D721Med (cell line): ENCODE data around the gene DMXL2.

Experiments
- DNase-seq: peaks from one replicate; pipeline ENCODE4 v3.0.0; 2011; ENCODE audit warnings: low spot score; ENCODE audit not compliant: insufficient read length
- FAIRE-seq: peaks from 2 replicates; lab custom pipeline; 2011; peaks lifted over from hg19 to GRCh38; lab: Jason Lieb, UNC
- TF ChIP-seq, protein P1 (sequence below): IDR thresholded peaks from 2 replicates; pipeline ENCODE4 v1.5.1; 2012; ENCODE audit warnings: mild to moderate bottlenecking, control low read depth; ENCODE audit not compliant: insufficient read depth; ENCODE audit errors: missing control alignments

DMXL2 gene, protein sequence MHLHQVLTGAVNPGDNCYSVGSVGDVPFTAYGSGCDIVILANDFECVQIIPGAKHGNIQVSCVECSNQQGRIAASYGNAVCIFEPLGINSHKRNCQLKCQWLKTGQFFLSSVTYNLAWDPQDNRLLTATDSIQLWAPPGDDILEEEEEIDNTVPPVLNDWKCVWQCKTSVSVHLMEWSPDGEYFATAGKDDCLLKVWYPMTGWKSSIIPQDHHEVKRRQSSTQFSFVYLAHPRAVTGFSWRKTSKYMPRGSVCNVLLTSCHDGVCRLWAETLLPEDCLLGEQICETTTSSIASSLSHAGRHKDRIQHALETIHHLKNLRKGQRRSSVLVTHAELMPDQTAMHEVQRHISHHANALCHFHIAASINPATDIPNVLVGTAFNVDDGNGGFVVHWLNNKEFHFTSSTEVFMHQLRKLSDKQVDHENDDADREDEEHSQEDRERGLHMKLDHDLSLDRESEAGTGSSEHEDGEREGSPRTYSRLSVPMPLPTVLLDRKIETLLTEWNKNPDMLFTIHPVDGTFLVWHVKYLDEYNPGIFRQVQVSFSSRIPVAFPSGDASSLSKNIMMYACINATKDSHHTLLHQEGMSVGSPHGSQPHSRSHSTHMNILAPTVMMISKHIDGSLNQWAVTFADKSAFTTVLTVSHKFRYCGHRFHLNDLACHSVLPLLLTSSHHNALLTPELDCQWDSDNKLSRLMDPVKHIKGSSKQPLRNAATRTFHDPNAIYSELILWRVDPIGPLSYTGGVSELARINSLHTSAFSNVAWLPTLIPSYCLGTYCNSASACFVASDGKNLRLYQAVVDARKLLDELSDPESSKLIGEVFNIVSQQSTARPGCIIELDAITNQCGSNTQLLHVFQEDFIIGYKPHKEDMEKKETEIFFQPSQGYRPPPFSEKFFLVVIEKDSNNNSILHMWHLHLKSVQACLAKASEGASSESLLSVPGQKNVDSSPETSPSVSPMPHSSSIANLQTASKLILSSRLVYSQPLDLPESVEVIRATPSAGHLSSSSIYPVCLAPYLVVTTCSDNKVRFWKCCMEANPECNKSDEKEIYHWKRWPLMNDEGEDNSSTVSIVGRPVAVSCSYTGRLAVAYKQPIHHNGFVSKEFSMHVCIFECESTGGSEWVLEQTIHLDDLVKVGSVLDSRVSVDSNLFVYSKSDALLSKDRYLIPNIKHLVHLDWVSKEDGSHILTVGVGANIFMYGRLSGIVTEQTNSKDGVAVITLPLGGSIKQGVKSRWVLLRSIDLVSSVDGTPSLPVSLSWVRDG (N-terminal part only)

DNA sequence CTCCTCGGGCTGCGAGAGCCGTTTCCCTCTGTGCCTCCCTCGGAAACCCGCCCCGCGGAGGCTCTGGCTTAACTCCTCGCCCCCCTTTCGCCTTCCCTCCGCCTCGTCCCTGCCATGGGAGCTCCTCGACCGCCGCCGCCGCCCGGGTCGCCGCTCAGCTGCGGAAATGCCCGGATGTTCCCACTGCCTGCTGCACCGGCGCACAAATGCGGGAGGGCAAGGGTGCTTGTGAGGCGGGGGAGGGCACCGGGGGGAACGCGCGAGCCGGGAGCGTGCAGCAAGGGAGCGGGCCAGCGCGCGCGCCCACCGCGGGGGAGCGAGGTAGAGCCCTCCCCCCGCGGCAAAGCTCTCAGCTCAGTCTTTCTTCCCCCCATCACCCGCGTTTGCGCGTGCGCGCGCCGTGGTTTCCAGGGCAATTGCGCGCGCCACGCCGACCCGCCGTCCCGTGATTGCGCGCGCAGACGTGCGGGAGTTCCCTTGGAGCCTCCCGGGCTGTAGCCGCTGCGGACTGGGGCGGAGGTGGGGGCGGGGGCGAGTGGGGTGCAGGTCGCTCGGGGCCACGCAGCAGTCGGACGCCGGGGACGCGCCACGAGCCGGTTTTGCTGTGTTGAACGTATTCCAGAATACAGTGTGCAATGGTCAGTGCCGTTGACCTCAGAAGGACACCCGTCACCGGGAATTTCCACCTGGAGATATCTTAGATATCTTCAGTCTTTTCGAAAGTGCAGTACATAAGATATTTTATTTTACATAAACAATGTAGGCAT, at the start of gene DMXL2:
Gene DMXL2 (minus strand): TSS at position 168 of the 767 bp plus-strand sequence. CDS start 226 bp downstream, outside the sequence.
- peak; percentile 52 for DNase-seq
- TF ChIP-seq, protein P1, sequence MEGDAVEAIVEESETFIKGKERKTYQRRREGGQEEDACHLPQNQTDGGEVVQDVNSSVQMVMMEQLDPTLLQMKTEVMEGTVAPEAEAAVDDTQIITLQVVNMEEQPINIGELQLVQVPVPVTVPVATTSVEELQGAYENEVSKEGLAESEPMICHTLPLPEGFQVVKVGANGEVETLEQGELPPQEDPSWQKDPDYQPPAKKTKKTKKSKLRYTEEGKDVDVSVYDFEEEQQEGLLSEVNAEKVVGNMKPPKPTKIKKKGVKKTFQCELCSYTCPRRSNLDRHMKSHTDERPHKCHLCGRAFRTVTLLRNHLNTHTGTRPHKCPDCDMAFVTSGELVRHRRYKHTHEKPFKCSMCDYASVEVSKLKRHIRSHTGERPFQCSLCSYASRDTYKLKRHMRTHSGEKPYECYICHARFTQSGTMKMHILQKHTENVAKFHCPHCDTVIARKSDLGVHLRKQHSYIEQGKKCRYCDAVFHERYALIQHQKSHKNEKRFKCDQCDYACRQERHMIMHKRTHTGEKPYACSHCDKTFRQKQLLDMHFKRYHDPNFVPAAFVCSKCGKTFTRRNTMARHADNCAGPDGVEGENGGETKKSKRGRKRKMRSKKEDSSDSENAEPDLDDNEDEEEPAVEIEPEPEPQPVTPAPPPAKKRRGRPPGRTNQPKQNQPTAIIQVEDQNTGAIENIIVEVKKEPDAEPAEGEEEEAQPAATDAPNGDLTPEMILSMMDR = no peak
- no peak for FAIRE-seq

DNA sequence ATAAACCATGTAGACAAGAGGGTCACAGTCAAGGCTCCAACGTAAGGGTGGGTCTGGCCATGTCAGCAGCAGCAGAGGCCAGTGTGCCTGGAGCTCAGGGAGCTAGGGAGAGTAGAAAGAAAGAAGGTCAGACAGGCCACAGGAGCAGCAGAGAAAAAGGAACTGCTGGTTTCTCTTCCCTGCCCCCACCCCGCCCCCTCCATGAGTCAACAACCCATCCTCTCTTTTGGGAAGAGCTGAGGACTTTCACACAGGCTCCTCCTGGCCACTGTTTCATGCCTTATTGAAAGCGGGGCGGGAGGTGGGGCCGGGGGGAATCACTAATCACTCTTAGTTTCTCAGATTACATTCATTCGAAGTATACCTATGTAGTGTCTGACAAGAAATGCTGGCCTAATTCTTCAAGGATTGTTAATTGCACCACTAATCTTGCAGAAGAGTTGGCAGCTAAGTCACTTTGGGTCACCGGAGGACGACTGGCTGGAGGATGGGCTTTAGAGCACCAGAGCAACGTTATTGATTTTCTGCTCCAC, 49.6 kb upstream of the DMXL2 start:
- DNase-seq (no peak), FAIRE-seq (no peak)
- TF ChIP-seq, protein P1 = no peak

DNA sequence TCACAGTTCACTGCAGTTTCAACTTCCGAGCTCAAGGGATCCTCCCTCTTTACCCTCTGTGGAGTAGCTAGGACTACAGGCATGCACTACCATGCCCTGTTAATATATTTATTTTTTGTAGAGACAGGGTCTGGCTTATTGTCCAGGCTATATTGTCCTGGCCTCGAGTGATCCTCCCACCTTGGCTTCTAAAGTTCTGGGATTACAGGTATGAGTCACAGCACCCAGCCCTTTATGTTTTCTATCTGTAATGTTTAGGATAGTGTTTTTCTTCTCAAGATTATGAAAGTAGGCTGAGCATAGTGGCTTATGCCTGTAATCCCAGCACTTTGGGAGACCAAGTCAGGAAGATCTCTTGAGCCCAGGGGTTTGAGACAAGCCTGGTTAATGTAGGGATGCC, 46.8 kb upstream of the DMXL2 start:
- TF ChIP-seq, protein P1 = no peak
- DNase-seq (no peak), FAIRE-seq (no peak)

DNA sequence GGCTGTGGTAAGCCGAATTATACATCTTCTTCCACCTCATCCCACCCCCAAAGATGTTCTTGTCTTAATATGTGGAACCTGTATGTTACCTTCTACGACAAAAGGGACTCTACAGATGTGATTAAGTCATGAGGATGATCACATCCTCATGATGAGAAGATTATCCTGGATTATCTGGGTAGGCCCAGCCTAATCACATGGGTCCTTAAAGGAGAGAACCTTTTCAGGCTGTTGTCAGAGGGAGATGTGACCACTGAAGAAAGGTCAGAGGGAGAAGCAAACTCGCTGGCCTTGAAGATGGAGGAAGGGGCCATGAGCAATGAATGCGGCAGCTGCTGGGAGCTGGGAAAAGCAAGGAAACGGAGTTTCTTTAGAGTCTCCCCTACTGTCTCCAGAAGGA, 45.9 kb upstream of the DMXL2 start:
- DNase-seq (peak; percentile 32), FAIRE-seq (peak; percentile 94)
- TF ChIP-seq, protein P1 = no peak

DNA sequence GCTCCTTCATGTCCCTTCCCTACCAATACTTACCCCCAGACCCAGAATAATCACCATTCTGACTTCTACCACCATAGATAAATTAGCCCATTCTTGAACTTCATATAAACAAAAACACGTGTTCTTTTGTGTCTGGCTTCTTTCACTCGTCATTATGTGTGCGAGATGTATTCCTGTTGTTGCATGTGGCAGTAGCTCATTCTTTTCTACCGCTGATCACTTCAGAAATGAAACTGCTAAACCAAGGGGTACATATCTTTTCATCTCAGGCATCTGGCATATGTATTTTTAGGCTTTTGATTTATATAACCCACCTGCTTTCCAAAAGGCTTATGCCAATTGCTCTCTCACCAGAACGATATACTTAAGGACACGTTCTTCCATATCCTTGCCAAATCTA, 44.9 kb upstream of the DMXL2 start:
- TF ChIP-seq, protein P1 = no peak
- no peak for DNase-seq
- no peak for FAIRE-seq

DNA sequence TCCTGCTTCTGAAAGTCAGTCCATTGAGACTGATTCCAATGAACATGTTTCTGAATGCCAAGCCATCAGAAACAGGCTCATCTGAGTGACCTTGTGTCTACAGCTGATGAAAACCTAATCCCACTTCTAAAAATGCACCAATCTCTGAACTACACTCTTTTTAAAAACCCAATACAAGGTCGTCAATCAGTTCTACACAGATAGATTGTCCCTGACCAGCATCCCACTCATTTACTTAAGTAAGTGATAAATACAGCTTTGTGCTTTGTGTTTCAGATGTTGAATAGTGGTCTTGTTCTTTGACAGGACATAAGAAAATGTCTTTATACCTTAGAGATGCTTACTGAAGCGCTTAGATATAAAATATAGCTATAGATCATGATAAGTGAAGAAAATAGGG, 38.5 kb upstream of the DMXL2 start:
- TF ChIP-seq, protein P1 = no peak
- no peak for DNase-seq
- no peak for FAIRE-seq
